ENCODE measurements around the gene COL27A1. TPM values are rescaled to one million over a fixed set of nuclear protein-coding genes. Genes with fewer than 3 reads are reported as not detected.

COL27A1 gene
- total and polyA plus RNA-seq, 2 donors from 2014 or later: 13.6 to 45.6 TPM

DNA sequence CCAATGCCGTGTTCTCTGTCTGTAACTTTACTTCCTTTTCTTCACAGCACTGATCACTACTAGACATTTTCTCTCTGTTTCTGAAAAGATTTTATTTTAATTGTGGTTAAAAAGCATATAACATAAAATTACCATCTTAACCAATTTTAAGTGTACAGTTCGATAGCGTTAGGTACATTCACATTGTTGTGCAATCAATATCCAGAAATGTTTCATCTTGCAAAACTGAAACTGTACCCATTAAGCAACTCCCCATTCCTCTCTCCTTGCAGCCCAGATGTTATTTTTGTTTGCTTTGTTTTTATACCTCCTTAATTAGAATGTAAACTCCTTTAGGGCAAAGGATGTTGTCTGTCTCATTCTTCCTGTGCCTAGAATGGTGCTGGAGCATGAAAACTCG is 47.5 kb downstream of the COL27A1 start:
- peaks cover 0 to 2% (median 0%) of the 10 kb centered on the region in 3 donors for H3K36me3 ChIP-seq (ENCODE audit: control insufficient read depth in 2 of 3, insufficient read depth in 3 of 3, low read length in 3 of 3)
- TF ChIP-seq, protein P1, sequence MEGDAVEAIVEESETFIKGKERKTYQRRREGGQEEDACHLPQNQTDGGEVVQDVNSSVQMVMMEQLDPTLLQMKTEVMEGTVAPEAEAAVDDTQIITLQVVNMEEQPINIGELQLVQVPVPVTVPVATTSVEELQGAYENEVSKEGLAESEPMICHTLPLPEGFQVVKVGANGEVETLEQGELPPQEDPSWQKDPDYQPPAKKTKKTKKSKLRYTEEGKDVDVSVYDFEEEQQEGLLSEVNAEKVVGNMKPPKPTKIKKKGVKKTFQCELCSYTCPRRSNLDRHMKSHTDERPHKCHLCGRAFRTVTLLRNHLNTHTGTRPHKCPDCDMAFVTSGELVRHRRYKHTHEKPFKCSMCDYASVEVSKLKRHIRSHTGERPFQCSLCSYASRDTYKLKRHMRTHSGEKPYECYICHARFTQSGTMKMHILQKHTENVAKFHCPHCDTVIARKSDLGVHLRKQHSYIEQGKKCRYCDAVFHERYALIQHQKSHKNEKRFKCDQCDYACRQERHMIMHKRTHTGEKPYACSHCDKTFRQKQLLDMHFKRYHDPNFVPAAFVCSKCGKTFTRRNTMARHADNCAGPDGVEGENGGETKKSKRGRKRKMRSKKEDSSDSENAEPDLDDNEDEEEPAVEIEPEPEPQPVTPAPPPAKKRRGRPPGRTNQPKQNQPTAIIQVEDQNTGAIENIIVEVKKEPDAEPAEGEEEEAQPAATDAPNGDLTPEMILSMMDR (IDR thresholded peaks at IDR 0.05; ENCODE audit: borderline replicate concordance, extremely low read depth, insufficient read depth): no peak
- no peak overlapping the region for H3K4me3 ChIP-seq (ENCODE audit: low read length in 3 of 3)
- no peak for DNase-seq
- H3K4me1 ChIP-seq (ENCODE audit: control insufficient read depth in 2 of 3, insufficient read depth in 2 of 3, low read depth in 1 of 3, low read length in 3 of 3): peaks cover 0 to 3% (median 0%) of the 10 kb centered on the region in 3 donors
- H3K27me3 ChIP-seq (ENCODE audit: control insufficient read depth, insufficient read depth, low read length): no peaks in the 10 kb centered on the region
- H3K9ac ChIP-seq (ENCODE audit: low read length in 3 of 3): no peak overlapping the region
- intact Hi-C loops (cut with DNase I): no loop called here
- H3K27ac ChIP-seq (ENCODE audit: low read depth in 2 of 2, low read length in 2 of 2): no peak overlapping the region
- no peaks in the 10 kb centered on the region for H3K9me3 ChIP-seq (ENCODE audit: control insufficient read depth in 2 of 3, insufficient read depth in 1 of 3, low read length in 3 of 3)
- FAIRE-seq: no peak

DNA sequence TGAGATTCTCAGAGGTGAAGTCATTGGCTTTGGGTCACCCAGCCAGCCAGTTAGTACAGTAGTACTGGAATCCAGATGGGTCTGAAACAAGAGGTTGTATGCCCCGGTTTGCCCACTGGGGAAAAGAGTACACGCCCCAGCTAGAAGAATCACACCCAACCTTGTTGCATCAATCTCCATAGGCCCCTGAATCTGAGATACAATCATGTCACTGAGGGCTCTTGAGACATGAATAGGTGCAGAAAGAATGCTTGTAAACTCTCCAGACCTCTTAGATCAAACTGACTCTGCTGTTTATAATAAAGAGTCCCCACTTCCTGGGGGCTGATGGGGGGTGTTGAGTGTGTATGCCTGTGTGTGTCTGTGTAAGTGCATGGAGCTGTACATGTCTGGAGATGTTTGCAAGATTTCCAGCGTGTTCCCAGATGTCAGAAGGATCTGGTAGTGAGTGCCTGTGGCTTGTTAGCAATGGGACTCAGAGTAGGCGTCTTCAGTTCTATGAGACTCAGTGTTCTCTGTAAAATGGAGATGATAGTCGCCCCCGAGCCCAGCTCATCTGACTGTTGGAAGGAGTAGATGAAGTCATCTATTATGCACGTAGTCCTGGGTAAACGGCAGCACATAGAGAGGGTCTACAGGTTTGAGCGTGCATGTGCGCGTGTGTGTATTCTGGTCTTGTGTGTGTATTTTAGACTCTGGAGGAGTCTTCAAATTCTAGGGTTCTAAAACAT is 48.2 kb downstream of the COL27A1 start:
- DNase-seq (no peak), FAIRE-seq (no peak)
- no peak overlapping the region for H3K9ac ChIP-seq (ENCODE audit: low read length in 3 of 3)
- no peak overlapping the region for H3K27ac ChIP-seq (ENCODE audit: low read depth in 2 of 2, low read length in 2 of 2)
- intact Hi-C loops (cut with DNase I): no loop called here
- H3K9me3 ChIP-seq (ENCODE audit: control insufficient read depth in 2 of 3, insufficient read depth in 1 of 3, low read length in 3 of 3): no peaks in the 10 kb centered on the region
- no peaks in the 10 kb centered on the region for H3K27me3 ChIP-seq (ENCODE audit: control insufficient read depth, insufficient read depth, low read length)
- H3K4me3 ChIP-seq (ENCODE audit: low read length in 3 of 3): no peak overlapping the region
- H3K36me3 ChIP-seq (ENCODE audit: control insufficient read depth in 2 of 3, insufficient read depth in 3 of 3, low read length in 3 of 3): peaks cover 0 to 2% (median 0%) of the 10 kb centered on the region in 3 donors
- TF ChIP-seq, protein P1 (IDR thresholded peaks at IDR 0.05; ENCODE audit: borderline replicate concordance, extremely low read depth, insufficient read depth): no peak
- peaks cover 0 to 3% (median 0%) of the 10 kb centered on the region in 3 donors for H3K4me1 ChIP-seq (ENCODE audit: control insufficient read depth in 2 of 3, insufficient read depth in 2 of 3, low read depth in 1 of 3, low read length in 3 of 3)

DNA sequence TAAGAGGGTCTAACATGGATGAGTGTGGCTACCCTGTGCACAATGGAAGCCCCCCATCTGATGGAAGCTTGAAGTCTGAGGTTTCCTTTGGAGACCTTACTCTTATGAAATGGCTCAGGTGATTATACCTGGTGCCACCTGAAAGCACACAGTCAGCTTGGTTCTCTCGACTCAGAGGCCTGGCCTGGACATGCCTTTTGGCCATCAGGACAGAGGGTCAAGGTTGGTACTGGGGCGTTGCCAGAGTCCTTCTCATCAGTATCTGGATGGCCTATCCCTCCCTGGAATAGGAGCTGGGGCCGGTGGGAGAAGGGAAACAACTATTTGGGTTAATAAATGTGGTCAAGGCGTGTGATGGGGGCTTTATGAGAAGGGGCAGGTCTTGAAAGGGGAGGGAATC is 48.9 kb downstream of the COL27A1 start:
- peaks cover 0 to 2% (median 0%) of the 10 kb centered on the region in 3 donors for H3K36me3 ChIP-seq (ENCODE audit: control insufficient read depth in 2 of 3, insufficient read depth in 3 of 3, low read length in 3 of 3)
- FAIRE-seq: no peak
- no peak for DNase-seq

More for the DNA sequence above, 48.9 kb downstream of the COL27A1 start:
- H3K9ac ChIP-seq (ENCODE audit: low read length in 3 of 3): no peak overlapping the region
- peaks cover 0 to 3% (median 0%) of the 10 kb centered on the region in 3 donors for H3K4me1 ChIP-seq (ENCODE audit: control insufficient read depth in 2 of 3, insufficient read depth in 2 of 3, low read depth in 1 of 3, low read length in 3 of 3)
- H3K27ac ChIP-seq (ENCODE audit: low read depth in 2 of 2, low read length in 2 of 2): no peak overlapping the region
- TF ChIP-seq, protein P1 (IDR thresholded peaks at IDR 0.05; ENCODE audit: borderline replicate concordance, extremely low read depth, insufficient read depth): no peak
- intact Hi-C loops (cut with DNase I): no loop called here
- H3K4me3 ChIP-seq (ENCODE audit: low read length in 3 of 3): no peak overlapping the region
- no peaks in the 10 kb centered on the region for H3K9me3 ChIP-seq (ENCODE audit: control insufficient read depth in 2 of 3, insufficient read depth in 1 of 3, low read length in 3 of 3)
- H3K27me3 ChIP-seq (ENCODE audit: control insufficient read depth, insufficient read depth, low read length): no peaks in the 10 kb centered on the region

Data from kidney (tissue), 14 donors.